Motor neuron (in vitro differentiated cells): ENCODE data around the gene NDUFS4. TPM values are rescaled to one million over a fixed set of nuclear protein-coding genes. Genes with fewer than 3 reads are reported as not detected.
"Not testable (repeated sequence)": the region's sequence is repeated elsewhere in the genome, so short reads cannot be mapped to it uniquely, and the experiment has no call there.

ENCODE experiments used
- ATAC-seq, 8 experiments: fragments of 200-7000 bp; cut with Tn5 transposase; replicated peaks in 6 of 8; 2 replicates each; pipeline ENCODE4 v1.8.0; 2021; ENCODE audit warnings: mild to moderate bottlenecking in 8 of 8, moderate library complexity in 8 of 8
- H3K27ac ChIP-seq, 2 donors: fragments of 250-450 bp; sonication (Bioruptor Pico); 2 replicates each; pipeline ENCODE4 v1.9.0; 2021; ENCODE audit warnings: antibody characterized with exemption in 2 of 2, mild to moderate bottlenecking in 2 of 2, moderate library complexity in 1 of 2
- H3K4me1 ChIP-seq, 2 donors: fragments of 250-450 bp; sonication (Bioruptor Pico); replicated peaks in 1 of 2; 2 replicates each; pipeline ENCODE4 v1.6.1; 2021; ENCODE audit warnings: antibody characterized with exemption in 2 of 2, mild to moderate bottlenecking in 2 of 2, moderate library complexity in 1 of 2
- H3K4me3 ChIP-seq, 5 donors: fragments of 250-450 bp; sonication (Bioruptor Pico); 2 replicates each; pipeline ENCODE4 v1.9.0; 2021; ENCODE audit warnings: antibody characterized with exemption in 5 of 5, mild to moderate bottlenecking in 5 of 5, moderate library complexity in 4 of 5
- WGBS, 10 experiments: fragments of 450-650 bp; shearing (Covaris generic); methylation state at CpG; one replicate each; pipeline ENCODE4 v1.0.0; 2022; 5-methylcytosine and 5-hydroxymethylcytosine counted together
- in situ Hi-C, 9 experiments: fragments of 400-800 bp; cut with MboI; loops; one replicate each; pipeline ENCODE4 v1.15.0; 2021; ENCODE audit warnings: low sequenced_read_pairs in 9 of 9, low pct_unique_long_range_greater_than_20kb in 2 of 9; ENCODE audit not compliant: unreplicated experiment in 9 of 9
- total RNA-seq, 8 experiments: library from RNA; unstranded; fragments of 300-600 nt; gene quantifications; 2 replicates each; pipeline versions ENCODE4 v1.2.3 to v1.2.4, GENCODE V29; 2022

Gene NDUFS4
- total RNA-seq, 8 experiments from 2014 or later = 95.0 to 205 (median 161) TPM

DNA sequence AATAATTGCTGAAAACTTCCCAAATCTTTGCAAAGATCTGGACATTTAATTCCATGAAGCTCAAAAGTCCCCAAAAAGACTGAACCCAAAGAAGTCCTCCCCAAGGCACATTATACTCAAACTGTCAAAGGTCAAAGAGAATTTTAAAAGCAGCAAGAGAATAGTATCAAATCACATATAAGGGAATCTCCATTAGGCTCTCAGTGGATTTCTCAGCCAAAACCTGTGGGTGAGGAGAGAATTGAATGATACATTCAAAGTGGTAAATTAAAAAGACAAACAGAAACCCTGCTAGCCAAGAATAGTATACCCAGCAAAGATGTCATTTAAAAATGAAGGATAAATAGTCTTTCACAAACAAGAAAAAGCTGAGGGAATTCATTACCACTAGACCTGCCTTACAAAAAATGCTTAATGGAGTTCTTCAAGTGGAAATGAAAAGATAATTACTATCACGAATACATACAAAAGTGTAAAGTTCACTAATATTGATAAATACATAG, 134.1 kb downstream of the NDUFS4 start:
- 67 to 100% (median 92%) methylated on average over 1 of the region's 1 CpG; no CpG with 5 or more reads in 1 of the 10 experiments for WGBS, 10 experiments
- Histone ChIP-seq H3K27ac (no peak overlapping the region), H3K4me3 (no peak overlapping the region), H3K4me1 (no peaks in the 10 kb centered on the region)
- in situ Hi-C loops = no loop called here
- no peak for ATAC-seq

DNA sequence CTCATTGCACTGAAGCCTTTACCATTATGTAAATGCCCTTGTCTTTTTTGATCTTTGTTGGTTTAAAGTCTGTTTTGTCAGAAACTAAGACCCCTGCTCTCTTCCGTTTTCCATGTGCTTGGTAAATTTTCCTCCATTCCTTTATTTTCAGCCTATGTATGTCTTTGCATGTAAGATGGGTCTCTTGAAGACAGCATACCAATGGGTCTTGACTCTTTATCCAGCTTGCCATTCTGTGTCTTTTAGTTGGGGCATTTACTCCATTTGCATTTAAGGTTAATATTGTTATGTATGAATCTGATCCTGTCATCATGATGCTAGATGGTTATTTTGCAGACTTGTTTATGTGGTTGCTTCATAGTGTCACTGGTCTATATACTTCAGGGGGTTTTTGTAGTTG, 150.0 kb downstream of the NDUFS4 start:
- H3K4me1 ChIP-seq, in situ Hi-C loops, H3K27ac ChIP-seq, H3K4me3 ChIP-seq, ATAC-seq: not testable (repeated sequence)
- WGBS, 10 experiments = 0 to 100% (median 80%) methylated on average over 1 of the region's 1 CpG; no CpG with 5 or more reads in 3 of the 10 experiments

DNA sequence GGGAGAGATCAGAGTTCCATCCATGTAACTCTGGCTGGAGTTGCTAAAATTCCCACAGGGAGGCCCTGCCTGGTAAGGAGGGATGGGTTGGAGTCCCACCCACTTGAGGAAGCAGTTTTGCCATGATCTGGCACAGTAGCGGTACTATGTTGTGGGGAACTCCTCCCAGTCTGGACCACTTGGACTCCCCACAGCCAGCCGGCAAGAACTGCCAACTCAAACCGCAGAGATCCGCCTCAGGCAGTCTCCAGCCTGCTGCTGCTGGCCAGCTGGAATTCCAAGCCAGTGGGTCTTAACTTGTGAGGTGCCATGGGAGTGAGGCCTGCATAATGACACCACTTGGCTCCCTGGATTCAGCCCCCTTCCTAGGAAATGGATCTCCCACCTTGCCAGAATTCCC, 151.9 kb downstream of the NDUFS4 start:
- WGBS, 10 experiments = 0 to 90% (median 32%) methylated on average over 1 to 4 of the region's 4 CpGs; no CpG with 5 or more reads in 6 of the 10 experiments
- ATAC-seq = peak in 2 of 8 experiments; percentile 55 to 69
- Histone ChIP-seq H3K4me3 (no peak overlapping the region), H3K4me1 (no peaks in the 10 kb centered on the region), H3K27ac (no peak overlapping the region)
- in situ Hi-C loops = no loop called here

DNA sequence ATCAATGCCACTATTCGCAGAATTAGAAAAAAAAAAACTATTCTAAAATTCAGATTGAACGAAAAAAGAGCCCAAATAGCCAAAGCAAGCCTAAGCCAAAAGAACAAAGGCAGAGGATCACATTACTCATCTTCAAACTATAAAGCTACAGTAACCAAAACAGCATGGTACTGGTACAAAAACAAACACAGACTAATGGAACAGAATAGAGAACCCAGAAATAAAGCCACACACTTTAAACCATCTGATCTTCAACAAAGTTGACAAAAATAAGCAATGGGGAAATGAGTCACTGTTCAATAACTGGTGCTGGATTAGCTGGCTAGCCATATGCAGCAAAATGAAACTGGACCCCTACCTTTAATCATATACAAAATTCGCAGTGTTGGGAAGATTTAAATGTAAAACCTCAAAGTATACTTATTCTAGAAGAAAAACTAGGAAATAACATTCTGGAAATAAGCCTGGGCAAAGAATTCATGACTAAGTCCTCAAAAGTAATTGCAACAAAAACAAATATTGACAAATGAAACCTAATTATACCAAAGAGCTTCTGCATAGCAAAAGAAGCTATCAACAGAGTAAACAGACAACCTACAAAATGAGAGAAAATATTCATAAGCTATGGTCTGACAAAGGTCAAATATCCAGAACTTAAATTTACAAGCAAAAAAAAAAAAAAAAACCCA, 153.7 kb downstream of the NDUFS4 start:
- in situ Hi-C loops = no loop called here
- Histone ChIP-seq H3K27ac (no peak overlapping the region), H3K4me3 (no peak overlapping the region), H3K4me1 (no peaks in the 10 kb centered on the region)
- 13 to 100% (median 71%) methylated on average over 1 to 3 of the region's 3 CpGs for WGBS, 10 experiments
- no peak for ATAC-seq

DNA sequence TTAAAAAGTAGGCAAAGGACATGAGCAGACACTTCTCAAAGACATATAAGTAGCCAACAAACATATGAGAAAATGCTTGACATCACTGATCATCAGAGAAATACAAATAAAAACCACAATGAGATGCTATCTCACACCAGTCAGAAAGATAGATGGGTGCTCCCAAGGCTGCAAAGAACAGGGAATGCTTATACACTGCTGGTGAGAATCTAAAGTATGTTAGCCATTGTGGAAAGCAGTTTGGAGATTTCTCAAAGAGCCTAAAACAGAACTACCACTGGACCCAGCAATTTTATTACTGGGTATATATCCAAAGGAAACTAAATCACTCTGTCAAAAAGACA, 154.2 kb downstream of the NDUFS4 start:
- Histone ChIP-seq H3K4me1 (no peaks in the 10 kb centered on the region), H3K27ac (no peak overlapping the region), H3K4me3 (no peak overlapping the region)
- no peak for ATAC-seq
- in situ Hi-C loops = no loop called here

- WGBS, 10 experiments = 25 to 100% (median 88%) methylated on average over 1 to 3 of the region's 3 CpGs; no CpG with 5 or more reads in 2 of the 10 experiments
- H3K4me3 ChIP-seq = no peak overlapping the region
- H3K4me1 ChIP-seq = no peaks in the 10 kb centered on the region
- H3K27ac ChIP-seq = no peak overlapping the region
- ATAC-seq = no peak
- in situ Hi-C loops = no loop called here
These were observed 165.7 kb downstream of the NDUFS4 start for GRCh38 chr5:53726121-53726520.

GRCh38 chr5:53730943-53731342, 170.5 kb downstream of the NDUFS4 start:
- in situ Hi-C loops = no loop called here
- no peaks in the 10 kb centered on the region for H3K4me1 ChIP-seq
- 80 to 100% (median 100%) methylated on average over 1 of the region's 1 CpG; no CpG with 5 or more reads in 4 of the 10 experiments for WGBS, 10 experiments
- no peak overlapping the region for H3K4me3 ChIP-seq
- no peak for ATAC-seq
- no peak overlapping the region for H3K27ac ChIP-seq

Other genes starting within 250 kb of the NDUFS4 start
- gene FST, start 80.0 kb upstream of the NDUFS4 start, total RNA-seq = 10 to 100 TPM in 2 of 8 experiments, 1 to 10 TPM in 3, under 1 TPM in 3; 0.41 to 34.8 (median 1.9) TPM